OCI-LY7 (cell line): ENCODE measurements around the gene ADAM12. TPM values are rescaled to one million over a fixed set of nuclear protein-coding genes. Genes with fewer than 3 reads are reported as not detected.

Experiments used
- BruUV-seq: library from RNA; stranded (reverse); fragments of 400-500 nt; replicated peaks from 2 replicates; lab custom pipeline; 2021; lab: Mats Ljungman, UMichigan
- CTCF ChIA-PET: fragments of 300-600 bp; sonication (Branson Sonifier 250); formaldehyde crosslinking; loops from one replicate; lab custom pipeline; 2022; ENCODE audit warnings: antibody characterized with exemption; ENCODE audit not compliant: unreplicated experiment; lab: Charles Lee
- POLR2A ChIA-PET: fragments of 300-600 bp; sonication (Branson Sonifier 250); formaldehyde crosslinking; loops from one replicate; lab custom pipeline; 2022; ENCODE audit warnings: antibody characterized with exemption; lab: Charles Lee
- DNase-seq: peaks from one replicate; pipeline ENCODE4 v3.0.0-alpha.2; 2015; ENCODE audit warnings: low spot score
- H2AFZ ChIP-seq: fragments of 200-600 bp; sonication (generic), shearing (Covaris generic); 2 replicates; pipeline ENCODE4 v1.6.1; 2014; ENCODE audit warnings: mild to moderate bottlenecking, antibody characterized with exemption, low read length, moderate library complexity
- H3K27ac ChIP-seq: fragments of 200-600 bp; sonication (generic); 2 replicates; pipeline ENCODE4 v1.5.1; 2014; ENCODE audit warnings: mixed run types, low read depth, mild to moderate bottlenecking, moderate library complexity, low read length, inconsistent platforms; ENCODE audit not compliant: poor library complexity, severe bottlenecking
- H3K36me3 ChIP-seq: fragments of 200-600 bp; sonication (generic); 2 replicates; pipeline ENCODE4 v1.6.1; 2014; ENCODE audit warnings: mild to moderate bottlenecking, antibody characterized with exemption, low read length, moderate library complexity, mixed read lengths; ENCODE audit not compliant: insufficient read depth
- H3K4me1 ChIP-seq: fragments of 200-600 bp; sonication (generic); 2 replicates; pipeline ENCODE4 v1.5.1; 2014; ENCODE audit warnings: mild to moderate bottlenecking, low read length; ENCODE audit not compliant: insufficient read depth, poor library complexity, severe bottlenecking
- H3K4me2 ChIP-seq: fragments of 200-600 bp; sonication (generic); 2 replicates; pipeline ENCODE4 v1.6.1; 2014; ENCODE audit warnings: mild to moderate bottlenecking, low read length
- H3K4me3 ChIP-seq: fragments of 200-600 bp; sonication (generic); 2 replicates; pipeline ENCODE4 v1.5.1; 2014; ENCODE audit warnings: mild to moderate bottlenecking, low read depth, low read length; ENCODE audit not compliant: poor library complexity, severe bottlenecking
- H3K79me2 ChIP-seq: fragments of 200-600 bp; sonication (generic); 2 replicates; pipeline ENCODE4 v1.6.1; 2016; ENCODE audit warnings: low read depth, mild to moderate bottlenecking, low read length, moderate library complexity, mixed read lengths; ENCODE audit not compliant: insufficient read depth
- H3K9me2 ChIP-seq: fragments of 200-600 bp; sonication (generic); 2 replicates; pipeline ENCODE4 v1.6.1; 2016; ENCODE audit warnings: mild to moderate bottlenecking, low read length, mixed read lengths; ENCODE audit not compliant: insufficient read depth
- H3K9me3 ChIP-seq: fragments of 200-600 bp; sonication (generic); 2 replicates; pipeline ENCODE4 v1.6.1; 2014; ENCODE audit warnings: mild to moderate bottlenecking, mixed run types, low read length, mixed read lengths
- H4K20me1 ChIP-seq: fragments of 200-600 bp; sonication (generic); 2 replicates; pipeline ENCODE4 v1.6.1; 2014; ENCODE audit warnings: mild to moderate bottlenecking, antibody characterized with exemption, low read length, moderate library complexity, mixed read lengths; ENCODE audit not compliant: insufficient read depth
- EZH2phosphoT487 ChIP-seq: fragments of 200-600 bp; sonication (generic); IDR thresholded peaks from 2 replicates; pipeline ENCODE4 v1.6.1; 2018; ENCODE audit warnings: low read depth, borderline replicate concordance, mild to moderate bottlenecking, mixed run types, antibody characterized with exemption, low read length, moderate library complexity, mixed read lengths
- intact Hi-C: fragments of 100-400 bp; cut with micrococcal nuclease; formaldehyde crosslinking; loops from one replicate; pipeline ENCODE4 v1.10.0; 2022; ENCODE audit not compliant: unreplicated experiment
- total RNA-seq, 2 experiments: library from RNA; depleted of rRNA in 1 of 2; stranded (reverse); fragments of >200 nt in 1 of 2; shearing (Covaris generic) in 1 of 2; gene quantifications; 2 replicates each; pipeline ENCODE4 v1.2.3, GENCODE V29; 2014 to 2022
- TF ChIP-seq, protein P1 (sequence below): fragments of 200-600 bp; sonication (generic); conservative IDR thresholded peaks from 2 replicates; pipeline ENCODE4 v1.5.1; 2014; ENCODE audit warnings: mild to moderate bottlenecking, antibody characterized with exemption, low read length, moderate library complexity, mixed read lengths

The ADAM12 gene
- total RNA-seq, 2 experiments from 2014 or later = 0.06 TPM; not detected in 1

DNA sequence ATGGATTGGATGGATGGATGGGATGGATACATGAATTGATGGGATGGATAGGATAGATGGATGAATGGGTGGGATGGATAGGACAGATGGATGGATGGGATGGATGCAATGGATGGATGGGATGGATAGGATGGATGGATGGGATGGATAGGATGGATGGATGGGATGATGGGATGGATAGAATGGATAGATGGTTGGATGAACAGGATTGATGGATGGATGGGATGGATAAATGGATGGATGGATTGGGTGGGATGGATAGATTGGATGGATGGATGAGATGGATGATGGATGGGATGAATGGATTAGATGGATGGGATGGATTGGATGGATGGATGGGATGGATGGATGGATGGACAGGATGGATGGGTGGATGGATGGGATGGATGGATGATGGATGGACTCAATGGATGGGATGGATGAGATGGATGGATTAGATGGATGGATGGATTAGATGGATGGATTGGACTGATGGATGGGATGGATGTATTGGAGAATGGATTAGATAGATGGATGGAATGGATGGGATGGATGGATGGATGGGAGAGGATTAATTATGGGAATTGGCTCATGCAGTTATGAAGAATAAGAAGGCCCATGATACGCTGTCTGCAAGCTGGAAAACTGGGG lies 136.4 kb downstream of the ADAM12 start:
- TF ChIP-seq, protein P1, sequence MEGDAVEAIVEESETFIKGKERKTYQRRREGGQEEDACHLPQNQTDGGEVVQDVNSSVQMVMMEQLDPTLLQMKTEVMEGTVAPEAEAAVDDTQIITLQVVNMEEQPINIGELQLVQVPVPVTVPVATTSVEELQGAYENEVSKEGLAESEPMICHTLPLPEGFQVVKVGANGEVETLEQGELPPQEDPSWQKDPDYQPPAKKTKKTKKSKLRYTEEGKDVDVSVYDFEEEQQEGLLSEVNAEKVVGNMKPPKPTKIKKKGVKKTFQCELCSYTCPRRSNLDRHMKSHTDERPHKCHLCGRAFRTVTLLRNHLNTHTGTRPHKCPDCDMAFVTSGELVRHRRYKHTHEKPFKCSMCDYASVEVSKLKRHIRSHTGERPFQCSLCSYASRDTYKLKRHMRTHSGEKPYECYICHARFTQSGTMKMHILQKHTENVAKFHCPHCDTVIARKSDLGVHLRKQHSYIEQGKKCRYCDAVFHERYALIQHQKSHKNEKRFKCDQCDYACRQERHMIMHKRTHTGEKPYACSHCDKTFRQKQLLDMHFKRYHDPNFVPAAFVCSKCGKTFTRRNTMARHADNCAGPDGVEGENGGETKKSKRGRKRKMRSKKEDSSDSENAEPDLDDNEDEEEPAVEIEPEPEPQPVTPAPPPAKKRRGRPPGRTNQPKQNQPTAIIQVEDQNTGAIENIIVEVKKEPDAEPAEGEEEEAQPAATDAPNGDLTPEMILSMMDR = no peak
- no peak for TF ChIP-seq EZH2phosphoT487
- H3K4me2 ChIP-seq = no peak overlapping the region
- H3K79me2 ChIP-seq = no peaks in the 10 kb centered on the region
- H3K9me3 ChIP-seq = no peaks in the 10 kb centered on the region
- no peak overlapping the region for H2AFZ ChIP-seq
- DNase-seq = no peak
- no peaks in the 10 kb centered on the region for H3K9me2 ChIP-seq
- POLR2A ChIA-PET = no interaction called here
- no peaks in the 10 kb centered on the region for H4K20me1 ChIP-seq
- H3K27ac ChIP-seq = no peak overlapping the region
- H3K4me1 ChIP-seq = no peaks in the 10 kb centered on the region
- H3K4me3 ChIP-seq = no peak overlapping the region
- BruUV-seq = no TSS peak
- CTCF ChIA-PET = no interaction called here
- intact Hi-C loops = no loop called here
- H3K36me3 ChIP-seq = no peaks in the 10 kb centered on the region

DNA sequence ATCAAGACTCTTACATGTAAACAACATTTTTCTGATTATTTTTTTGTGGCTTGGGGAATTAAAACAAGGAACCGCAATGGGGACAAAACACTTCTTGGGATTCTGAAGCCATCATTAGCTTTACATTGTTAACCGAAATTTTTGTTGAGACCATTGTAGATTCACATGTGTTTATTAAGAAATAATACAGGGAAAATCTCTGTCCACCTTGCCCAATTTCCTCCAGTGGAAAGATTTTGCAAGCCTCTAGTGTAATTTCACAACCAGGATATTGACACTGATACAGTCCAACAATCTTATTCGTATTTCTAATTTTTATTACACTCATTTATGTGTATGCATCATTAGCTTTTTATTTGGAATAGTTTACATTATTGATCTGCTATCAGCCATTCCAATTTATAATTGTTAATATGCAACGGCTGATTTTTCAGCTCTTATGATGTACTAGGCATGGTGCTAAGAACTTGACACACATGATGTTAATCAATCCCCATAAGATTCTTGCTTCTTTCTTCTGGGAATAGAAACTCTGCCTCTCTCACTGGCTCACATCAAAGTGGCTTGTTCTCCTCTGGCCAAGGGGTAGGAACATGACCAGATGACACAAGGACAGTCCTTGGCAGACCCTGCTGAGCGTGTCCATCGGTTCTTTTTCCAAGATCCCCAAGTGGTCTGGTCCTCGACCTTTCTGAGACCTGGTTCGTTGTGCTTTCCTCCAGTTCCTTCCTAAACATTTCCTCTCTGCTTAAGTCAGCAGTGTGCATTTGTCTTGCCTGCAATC lies 137.6 kb downstream of the ADAM12 start:
- Histone ChIP-seq H3K9me3 (no peaks in the 10 kb centered on the region), H3K4me3 (no peak overlapping the region), H4K20me1 (no peaks in the 10 kb centered on the region), H3K79me2 (no peaks in the 10 kb centered on the region), H3K4me1 (no peaks in the 10 kb centered on the region), H2AFZ (no peak overlapping the region), H3K36me3 (no peaks in the 10 kb centered on the region), H3K9me2 (no peaks in the 10 kb centered on the region), H3K27ac (no peak overlapping the region), H3K4me2 (no peak overlapping the region)
- TF ChIP-seq, protein P1 = no peak
- TF ChIP-seq EZH2phosphoT487 = no peak
- intact Hi-C loops = no loop called here
- POLR2A ChIA-PET = no interaction called here
- DNase-seq = no peak
- CTCF ChIA-PET = no interaction called here
- no TSS peak for BruUV-seq

DNA sequence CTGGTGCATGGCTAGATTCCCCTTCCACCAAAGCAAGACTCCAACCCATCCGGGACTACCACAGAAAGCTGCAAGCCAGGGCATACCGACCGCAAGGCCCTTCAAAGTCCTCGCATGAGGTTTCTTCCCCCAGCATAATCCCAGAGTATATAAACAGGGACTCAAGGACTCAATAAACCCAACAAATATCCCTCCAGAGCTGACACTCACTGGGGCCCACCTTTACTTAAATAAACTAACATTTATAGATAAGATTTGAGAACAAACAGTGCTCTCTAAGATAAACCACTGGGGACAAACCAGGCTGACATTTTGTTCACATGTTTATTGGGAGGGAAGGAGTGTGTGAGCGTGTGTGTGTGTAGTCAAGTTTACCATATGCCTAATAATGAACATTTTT lies 138.2 kb downstream of the ADAM12 start:
- Histone ChIP-seq H3K36me3 (no peaks in the 10 kb centered on the region), H3K79me2 (no peaks in the 10 kb centered on the region), H3K9me3 (no peaks in the 10 kb centered on the region), H3K27ac (no peak overlapping the region), H4K20me1 (no peaks in the 10 kb centered on the region), H3K4me1 (no peaks in the 10 kb centered on the region), H2AFZ (no peak overlapping the region), H3K4me3 (no peak overlapping the region), H3K9me2 (no peaks in the 10 kb centered on the region), H3K4me2 (no peak overlapping the region)
- TF ChIP-seq EZH2phosphoT487 = no peak
- TF ChIP-seq, protein P1 = no peak
- CTCF ChIA-PET = no interaction called here
- POLR2A ChIA-PET = no interaction called here
- DNase-seq = no peak
- intact Hi-C loops = no loop called here
- no TSS peak for BruUV-seq
